Right renal pelvis (tissue), 4 donors: ENCODE measurements around the gene PRDM12. TPM values are rescaled to one million over a fixed set of nuclear protein-coding genes. Genes with fewer than 3 reads are reported as not detected.

Experiments
- DNase-seq, 4 donors: peaks; one replicate each; pipeline ENCODE4 v3.0.0-alpha.2; 2013; ENCODE audit warnings: low read depth in 4 of 4, low spot score in 3 of 4, missing footprints in 1 of 4
- polyA plus RNA-seq, 4 donors: library from polyadenylated mRNA; unstranded; fragments of 120-200 nt; gene quantifications; one replicate each; pipeline ENCODE4 v1.2.1, GENCODE V29; 2013; ENCODE audit not compliant: insufficient read length in 4 of 4

The PRDM12 gene
- polyA plus RNA-seq, 4 donors = not detected

DNA sequence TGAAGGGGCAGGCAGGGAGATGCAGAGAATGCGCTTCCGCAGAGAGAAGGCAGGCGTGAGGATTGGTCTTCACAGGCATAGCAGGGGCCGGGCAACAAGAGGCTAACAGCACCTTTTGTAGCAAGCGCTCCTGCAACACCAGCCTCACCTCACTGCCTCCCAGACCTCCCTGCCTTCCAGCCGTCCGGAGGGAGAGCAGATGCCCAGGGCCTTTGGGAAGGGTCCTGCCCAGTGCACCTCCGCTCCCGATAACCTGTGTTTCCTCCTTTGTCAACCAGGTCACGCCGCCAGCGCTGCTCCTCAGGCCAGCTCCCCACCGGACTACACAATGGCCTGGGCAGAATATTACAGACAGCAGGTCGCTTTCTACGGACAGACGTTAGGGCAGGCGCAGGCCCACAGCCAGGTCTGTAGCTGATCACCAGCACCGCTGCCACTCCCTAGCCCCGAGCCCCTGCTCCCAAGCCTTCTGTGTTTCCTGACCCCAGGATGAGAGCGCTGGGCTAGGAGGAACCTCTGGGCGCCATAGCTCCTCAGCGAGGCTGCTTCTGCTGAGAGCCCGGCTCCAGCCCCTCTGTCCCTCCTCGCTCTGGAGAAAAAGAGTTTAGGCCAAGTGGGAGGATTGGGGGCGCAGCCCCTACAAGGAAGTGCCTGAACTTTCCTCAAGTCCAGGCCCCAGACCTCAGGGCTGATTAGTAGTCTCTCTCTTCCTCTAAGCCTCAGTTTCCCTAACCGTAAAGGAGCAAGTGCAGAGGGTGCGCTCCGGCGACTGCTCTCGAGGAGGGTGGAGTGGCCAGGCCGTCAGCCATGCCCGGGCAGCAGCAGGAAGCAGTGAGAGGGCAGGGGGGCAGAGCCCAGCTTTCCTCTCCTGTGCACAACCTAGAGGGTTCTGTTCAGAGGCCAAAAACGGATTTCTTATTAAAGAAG lies 28.4 kb upstream of the PRDM12 start:
- DNase-seq = no peak

DNA sequence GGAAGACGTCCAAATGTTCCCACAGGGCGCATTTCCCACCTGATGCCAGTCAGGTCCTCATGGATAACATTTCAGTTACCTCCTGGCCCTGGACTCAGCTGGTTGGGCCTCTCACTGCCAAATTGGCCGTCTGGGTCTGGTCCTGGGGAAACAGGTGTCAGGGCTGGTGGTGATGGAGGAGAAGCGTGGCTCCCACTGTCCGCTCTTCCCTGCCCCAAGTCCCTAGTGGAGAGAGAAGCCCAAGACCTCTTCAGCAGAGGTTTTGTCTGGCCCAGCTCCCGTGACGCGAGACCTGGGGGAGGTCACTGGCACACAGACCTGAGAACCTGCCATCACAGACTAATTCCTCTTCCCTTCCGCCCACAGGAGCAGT lies 27.8 kb upstream of the PRDM12 start:
- DNase-seq = no peak

DNA sequence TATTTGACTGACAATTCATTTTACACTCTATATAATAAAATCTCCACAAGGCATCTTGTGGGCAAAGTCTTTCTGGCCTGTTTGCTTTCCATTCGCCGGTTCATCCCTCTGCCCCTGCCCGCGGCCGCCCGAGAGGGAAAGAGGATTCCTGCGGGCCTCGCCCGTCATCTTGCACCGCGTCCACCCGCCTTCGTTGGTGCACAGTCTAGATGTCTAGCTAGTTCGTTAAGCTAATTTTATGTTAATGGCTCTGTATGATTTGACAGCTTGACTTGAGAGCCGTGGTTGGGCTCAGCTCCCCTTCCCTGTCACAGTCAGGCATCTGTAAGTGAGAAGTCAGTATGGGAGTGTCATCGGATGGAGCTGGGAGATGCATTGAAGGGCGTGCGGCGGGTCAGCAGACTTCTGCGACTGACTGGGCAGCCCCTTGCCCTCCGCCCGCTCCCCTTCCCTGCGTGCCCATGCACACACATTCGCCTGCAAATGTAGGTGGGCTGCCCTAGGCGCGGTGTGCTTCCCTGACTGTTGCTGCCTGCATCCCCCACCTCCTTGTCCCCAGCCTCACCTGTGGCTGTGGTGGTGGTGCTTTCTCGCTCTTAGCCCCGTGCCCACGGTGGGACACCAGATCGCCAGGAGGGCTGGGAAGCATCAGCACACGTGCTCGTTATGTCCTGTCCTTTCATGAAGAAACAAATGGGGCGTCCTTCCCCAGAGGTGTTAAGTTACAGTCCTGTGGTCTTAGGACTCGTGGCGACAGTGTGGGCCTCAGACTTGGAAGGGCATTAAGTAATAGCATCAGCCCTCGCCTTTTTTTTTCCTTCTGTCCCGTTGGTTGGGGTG lies 25.9 kb upstream of the PRDM12 start:
- no peak for DNase-seq

DNA sequence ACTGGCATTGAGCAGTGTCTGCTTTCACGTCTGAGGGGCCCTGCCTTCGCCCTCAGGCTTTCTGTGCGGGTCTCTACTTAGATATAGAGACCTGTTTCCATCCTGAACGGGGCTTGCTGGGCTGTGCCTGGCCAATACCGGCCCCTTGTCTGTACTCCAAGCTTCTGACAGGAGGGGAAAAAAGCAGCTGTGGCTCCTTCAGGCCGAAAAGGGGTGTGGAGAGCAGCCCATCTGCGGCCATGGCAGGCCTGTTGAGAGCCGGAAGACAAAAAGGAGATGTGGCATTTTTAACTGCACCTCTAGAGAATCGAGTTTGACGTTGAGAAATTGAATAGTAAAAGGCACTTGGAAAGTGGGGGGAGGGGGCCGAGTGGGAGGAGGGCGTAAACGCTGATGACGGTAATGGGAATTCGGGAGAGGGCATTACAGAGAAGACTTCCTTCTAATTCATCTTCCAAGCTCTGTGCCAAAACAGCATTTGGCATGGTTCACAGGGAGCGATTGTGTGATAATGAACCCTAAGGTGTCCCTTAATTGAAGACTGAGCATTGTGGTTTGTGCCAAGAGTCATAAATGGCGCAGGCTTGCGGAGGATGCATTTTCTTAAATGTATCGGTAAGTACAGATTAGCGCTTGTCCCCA lies 25.1 kb upstream of the PRDM12 start:
- no peak for DNase-seq

DNA sequence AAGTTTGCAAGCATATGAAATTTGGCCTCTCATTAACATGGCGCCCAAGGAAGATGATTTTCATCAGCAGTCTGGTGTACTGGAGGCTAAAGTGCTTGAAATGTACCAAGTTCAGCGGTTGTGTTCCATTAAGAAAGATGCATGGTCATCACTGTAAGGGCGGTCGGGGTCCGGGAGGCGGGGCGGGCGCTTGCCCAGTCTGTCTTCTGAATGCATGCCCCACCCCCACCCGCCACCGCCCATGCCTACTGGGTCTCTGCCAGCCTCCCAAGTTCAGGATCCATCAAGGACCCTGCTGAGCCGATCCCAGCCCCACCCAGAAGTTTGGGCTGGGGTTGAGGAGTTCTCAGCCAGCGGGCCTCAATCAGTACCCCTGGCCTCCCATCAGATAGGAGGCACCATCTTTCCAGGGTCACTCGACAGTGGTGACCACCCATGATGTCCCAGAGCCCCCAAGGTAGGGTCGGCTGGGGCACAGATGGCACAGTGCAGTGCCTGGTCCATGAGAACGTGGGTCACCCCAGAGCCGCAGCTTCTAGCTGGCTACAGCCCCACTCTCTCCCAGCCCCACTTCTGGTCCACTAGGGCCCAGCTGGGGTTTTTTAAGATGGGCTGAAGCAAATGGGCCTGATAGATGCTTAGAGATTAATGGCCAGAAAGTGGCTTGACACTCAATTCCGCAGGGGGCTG lies 24.4 kb upstream of the PRDM12 start:
- DNase-seq = no peak

DNA sequence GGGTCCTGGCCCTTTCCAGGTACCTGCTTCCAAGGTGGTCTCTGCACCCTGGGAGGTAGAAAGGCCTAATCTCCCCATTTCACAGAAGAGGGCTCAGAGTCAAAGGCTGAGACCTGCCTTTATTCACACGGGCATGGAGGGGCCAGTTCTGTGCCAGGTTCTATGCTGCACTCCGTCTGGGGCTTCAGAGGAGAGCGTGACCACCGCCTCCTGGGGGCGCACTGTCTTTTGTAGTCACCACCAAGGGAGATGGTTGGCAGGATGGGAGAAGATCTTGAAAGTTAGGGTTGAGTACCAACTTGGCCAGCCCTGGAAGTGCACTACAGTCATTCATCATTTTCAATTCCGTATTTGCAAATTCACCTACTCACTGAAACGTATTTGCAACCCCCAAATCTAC lies 23.7 kb upstream of the PRDM12 start:
- no peak for DNase-seq

DNA sequence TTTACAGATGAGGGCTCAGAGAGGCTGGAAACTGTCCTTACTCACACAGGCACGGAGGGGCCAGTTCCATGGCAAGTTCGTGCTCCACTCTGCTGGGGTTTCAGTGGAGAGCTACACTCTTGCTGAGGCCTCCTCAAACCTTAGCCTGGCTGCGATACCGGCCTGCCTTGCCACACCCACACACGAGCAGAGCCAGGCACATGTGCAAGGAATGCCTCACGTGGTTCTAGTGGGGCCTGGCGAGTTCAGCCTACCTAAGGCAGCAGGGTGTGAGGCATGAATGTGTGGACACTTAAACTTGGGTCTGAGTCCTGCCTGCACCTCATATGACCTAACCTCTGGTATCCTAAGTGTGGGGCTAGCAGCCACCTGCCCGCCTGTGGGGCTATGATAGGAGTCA lies 21.5 kb upstream of the PRDM12 start:
- DNase-seq = no peak

DNA sequence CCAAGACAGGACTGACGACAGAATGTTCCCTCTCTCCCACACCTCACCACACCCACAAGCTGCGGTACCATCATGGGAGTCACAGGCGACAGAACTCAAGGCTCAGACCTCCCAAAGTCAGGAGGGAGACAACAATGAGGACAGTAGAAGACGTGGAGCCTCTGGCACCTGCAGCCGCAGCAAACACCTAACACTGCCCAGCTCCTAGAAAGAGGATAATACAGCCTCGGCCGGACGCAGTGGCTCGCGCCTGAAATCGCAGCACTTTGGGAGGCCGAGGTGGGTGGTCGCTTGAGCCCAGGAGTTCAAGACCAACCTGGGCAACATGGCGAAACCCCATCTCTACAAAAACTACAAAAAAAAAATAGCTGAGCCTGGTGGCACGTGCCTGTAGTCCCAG lies 13.2 kb upstream of the PRDM12 start:
- DNase-seq = no peak

DNA sequence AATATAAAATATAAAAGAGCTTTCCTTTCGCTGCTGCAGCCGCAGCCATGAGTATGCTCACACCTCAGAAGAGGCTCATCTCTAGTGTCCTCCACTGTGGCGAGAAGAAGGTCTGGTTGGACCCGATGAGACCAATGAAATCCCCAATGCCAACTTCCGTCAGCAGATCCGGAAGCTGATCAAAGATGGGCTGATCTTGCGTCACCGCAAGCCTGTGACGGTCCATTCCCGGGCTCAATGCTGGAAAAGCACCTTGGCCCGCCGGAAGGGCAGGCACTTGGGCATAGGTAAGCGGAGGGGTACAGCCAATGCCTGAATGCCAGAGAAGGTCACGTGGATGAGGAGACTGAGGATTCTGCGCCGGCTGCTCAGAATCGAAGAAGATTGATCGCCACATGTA lies 12.6 kb upstream of the PRDM12 start:
- DNase-seq = no peak

DNA sequence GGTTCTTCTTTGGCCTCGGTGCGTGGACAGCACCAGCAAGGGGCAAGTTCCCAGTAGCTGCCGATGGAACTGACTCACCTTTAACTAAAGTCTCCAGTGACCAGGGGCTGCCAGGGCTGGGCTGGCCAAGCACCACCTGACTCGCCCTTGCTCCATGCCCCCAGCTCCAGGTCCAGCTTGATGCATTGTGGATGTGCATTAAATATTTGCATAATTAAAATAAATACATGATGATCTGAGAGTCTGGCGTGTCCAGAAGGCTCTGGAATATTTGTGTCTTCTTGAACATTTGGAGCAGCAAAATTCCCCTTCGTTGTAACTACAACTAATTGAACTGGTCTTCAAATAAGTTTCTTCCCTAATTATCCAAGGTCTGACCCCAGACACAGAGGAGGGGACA lies 9.5 kb upstream of the PRDM12 start:
- DNase-seq = no peak

DNA sequence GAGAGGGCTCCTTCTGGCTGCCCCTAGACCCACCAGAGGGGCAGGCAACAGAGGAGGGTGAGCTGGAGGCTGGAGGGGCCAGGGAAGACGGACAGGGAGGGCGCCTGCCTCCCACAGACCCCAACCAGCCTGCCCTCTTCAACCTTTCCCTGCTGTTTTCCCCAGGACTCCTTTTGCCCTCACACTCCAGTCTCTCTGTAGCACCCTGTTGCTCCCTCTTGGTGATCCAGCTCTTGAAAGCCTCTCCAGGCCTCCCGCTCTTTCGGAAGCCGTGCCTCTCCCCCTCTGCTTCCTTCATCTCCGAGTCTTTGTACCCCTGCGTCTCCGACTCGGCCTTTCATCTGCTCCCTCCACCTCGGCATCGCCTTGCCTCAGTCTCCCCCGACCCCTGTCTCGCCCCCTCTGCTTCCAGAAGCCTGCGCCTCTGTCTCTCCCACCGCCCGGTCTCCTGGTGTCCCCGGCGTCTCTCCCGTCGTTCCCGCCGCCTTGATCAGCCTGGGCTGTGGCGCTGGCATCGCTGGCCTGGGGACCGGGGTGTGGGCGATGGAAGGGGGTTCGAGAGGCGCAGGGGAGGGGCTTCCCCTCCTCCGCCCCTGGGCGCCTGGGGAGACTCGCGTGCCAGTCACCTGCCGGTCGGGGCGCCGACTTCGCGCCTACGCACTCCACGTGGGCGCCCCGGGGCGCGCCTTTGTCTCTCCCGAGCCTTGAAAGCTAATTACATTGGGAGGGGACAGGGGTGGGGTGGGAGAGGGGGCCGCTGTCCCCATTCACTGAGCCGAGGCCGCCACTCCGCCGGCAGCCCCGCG lies 5.3 kb upstream of the PRDM12 start:
- DNase-seq = no peak

DNA sequence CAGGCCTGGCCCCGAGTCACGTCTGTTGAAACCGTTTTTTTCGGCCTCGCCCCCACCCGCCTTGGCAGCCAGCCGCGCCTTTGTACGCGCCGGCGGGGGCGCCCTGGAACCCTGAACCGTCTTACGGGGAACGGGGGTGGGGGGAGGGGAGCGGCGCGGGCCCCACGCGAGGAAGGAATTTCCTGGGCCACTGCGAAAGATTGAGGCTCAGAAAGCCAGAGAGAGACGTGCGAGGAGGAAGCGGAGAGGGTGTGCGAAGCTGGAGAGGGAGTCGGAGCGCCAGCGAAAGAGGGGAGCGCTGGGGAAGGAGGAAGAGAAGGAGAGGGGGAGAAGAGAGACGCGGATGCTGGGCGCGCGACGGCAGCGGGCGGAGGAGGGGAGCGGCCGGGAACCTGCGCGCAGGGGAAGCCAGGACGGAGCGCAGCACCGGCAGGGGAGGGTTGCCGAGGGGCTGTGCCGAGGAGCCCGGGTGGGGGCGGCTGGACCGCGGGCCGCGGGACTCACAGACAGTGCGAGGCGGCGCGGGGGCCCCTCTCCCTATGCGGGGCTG lies 4.6 kb upstream of the PRDM12 start:
- DNase-seq = no peak

DNA sequence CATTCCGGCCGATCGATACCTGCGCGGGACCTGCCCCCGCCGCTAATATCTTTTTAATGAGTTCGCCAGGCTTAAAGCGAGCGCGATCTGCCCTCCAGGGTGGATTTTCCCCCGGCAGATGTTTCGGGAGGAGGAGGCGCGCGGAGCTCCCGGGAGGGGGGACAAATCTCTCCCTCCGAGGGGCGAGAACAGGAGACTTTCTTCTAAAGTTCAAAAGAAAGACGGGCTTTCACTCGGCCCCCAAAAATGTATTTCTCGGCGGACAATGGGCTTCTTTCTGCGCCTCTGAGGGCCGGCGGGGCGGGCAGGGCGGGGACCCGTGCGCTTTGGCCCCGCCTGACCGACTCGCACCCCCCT lies 4.1 kb upstream of the PRDM12 start:
- no peak for DNase-seq

DNA sequence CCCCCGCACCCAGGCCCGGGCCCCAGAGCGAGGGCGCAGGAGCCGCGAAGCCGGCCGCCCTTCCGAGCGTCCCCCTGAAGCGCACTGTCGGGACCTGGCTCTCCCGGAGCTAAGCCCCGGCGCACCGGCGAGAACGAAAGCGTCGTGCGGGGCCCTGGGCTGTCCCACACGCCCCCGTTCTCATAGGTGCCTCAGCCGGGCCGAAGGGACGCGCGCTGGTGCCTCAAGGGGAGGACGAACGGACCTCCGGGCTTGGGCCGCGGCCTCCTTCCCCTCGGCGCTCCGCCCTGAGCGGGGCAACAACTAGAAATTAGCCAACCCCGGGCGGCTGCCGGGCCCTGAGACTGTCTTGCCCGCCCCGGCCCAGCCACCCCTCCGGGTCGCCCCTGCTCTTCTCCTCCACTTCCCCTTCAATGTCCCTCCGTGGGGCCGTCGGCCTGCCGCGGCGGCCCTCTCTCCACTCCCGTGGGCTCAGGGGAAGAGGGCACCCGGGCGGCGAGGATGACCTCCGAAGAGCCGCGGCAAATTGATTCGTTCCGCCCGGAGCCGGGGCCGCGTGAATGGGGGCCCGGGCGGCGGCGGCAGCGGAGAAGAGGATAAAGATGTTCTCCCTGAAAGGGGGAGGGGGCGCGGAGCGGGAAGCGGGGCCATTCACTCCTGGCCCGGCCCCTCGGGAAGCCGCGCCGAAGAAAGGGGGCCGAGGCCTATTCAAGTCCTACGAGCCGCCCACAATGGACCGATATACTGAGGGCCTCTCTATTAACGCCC lies 3.5 kb upstream of the PRDM12 start:
- DNase-seq = no peak

DNA sequence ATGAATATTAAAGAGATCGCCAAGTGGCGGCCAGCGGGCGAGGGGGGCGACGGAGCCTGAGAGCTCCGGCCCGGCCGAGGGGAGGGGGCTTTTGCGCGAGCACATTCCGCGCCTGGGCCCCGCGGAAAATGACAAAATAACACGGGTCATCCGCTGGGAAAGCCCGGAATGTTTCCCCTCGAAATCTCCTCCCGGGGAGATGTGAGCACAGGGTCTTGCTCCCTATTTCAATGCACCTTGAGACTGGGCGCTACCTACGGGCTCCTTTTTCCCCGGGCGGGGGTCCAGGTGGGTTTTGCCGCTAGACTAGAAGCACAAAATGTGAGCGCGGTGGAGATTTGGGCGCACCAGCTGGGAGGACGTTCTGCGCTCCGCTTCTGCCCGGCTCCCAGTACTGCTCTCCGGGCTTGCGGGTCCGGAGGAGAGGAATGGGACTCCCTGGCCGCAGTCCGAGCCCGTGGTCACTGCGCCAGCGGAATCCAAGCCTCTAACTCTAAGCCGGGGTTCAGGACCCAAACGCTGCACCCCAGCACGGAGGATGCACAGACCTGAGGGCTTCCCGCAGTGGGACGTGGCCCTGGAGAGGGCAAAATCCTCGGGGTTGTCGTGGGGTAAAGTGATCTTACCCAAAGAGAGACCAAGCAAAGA lies 2.8 kb upstream of the PRDM12 start:
- DNase-seq = no peak

DNA sequence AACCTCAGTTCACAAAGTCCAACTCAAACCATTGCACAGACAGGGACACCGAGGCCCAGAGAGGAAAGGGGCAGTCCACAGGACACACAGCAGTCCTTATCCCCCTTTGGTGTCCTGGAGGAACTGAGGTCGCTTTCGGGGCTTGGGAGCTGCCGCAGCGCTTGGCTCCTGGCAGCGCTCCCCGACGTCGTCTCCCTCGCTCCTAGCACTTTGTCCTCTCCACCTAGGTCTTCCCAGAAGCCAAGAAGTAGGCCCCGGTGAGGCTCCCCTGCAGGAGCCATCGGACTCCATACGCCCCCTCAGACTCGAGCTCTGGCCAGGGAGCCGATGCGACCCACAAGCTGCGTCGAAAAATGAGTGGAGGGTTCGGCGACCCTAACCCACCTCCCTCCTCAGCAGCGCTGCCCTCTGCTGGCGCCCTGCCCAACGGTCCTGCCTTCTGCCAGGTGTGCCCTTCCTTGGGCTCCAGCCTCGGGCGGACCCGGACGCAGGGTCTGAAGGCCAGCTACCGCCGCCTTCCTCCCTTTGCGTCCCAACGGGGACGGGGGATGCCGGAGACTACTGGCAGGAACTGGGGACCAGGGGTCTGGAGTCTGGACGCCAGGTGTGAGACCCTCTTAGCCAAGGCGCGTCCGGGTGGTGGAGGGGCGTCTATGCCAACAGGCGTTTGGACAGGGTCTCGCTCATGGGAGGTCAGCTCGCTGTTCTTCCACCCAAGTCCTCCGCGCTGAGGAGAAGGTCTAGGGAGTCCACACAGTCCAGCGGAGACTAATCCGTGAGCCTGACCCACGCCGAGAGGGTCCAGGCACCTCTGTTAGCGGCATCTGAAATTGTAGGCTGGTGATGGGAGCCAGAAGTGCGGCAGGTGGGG lies 2.1 kb upstream of the PRDM12 start:
- no peak for DNase-seq

DNA sequence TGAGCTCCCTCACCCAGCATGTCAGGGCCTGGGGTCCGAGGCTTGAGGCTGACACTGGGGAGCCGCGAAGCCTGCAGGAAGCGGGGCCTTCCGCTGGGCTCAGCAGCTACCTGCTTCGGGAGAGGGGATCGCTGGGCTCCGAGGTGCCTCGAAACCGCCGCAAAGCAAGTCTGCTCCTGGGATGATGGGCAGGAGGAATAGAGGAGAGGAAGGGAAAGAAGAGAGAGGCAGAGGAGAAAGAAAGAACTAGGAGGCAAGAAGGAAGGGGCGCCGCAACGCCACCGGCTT lies 1.5 kb upstream of the PRDM12 start:
- no peak for DNase-seq
